ENCODE results near the gene TMEM232.

The TMEM232 gene

GRCh38 chr5:110760158-110760557 is 33.7 kb upstream of the TMEM232 start:
- H3K79me2 ChIP-seq = no peaks in the 10 kb centered on the region
- no peaks in the 10 kb centered on the region for H3K36me3 ChIP-seq (ENCODE audit: control insufficient read depth, insufficient read depth, low read length)
- TF ChIP-seq, protein P1, sequence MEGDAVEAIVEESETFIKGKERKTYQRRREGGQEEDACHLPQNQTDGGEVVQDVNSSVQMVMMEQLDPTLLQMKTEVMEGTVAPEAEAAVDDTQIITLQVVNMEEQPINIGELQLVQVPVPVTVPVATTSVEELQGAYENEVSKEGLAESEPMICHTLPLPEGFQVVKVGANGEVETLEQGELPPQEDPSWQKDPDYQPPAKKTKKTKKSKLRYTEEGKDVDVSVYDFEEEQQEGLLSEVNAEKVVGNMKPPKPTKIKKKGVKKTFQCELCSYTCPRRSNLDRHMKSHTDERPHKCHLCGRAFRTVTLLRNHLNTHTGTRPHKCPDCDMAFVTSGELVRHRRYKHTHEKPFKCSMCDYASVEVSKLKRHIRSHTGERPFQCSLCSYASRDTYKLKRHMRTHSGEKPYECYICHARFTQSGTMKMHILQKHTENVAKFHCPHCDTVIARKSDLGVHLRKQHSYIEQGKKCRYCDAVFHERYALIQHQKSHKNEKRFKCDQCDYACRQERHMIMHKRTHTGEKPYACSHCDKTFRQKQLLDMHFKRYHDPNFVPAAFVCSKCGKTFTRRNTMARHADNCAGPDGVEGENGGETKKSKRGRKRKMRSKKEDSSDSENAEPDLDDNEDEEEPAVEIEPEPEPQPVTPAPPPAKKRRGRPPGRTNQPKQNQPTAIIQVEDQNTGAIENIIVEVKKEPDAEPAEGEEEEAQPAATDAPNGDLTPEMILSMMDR (IDR thresholded peaks at IDR 0.05) = no peak
- no peak overlapping the region for H3K27ac ChIP-seq
- no peaks in the 10 kb centered on the region for H3K27me3 ChIP-seq (ENCODE audit: control insufficient read depth, insufficient read depth, low read length)
- H3K9me3 ChIP-seq (ENCODE audit: control insufficient read depth, low read length) = no peaks in the 10 kb centered on the region
- H3K4me2 ChIP-seq (ENCODE audit: low read length) = no peak overlapping the region
- H2AFZ ChIP-seq = no peak overlapping the region
- H3K4me3 ChIP-seq (ENCODE audit: low read depth, low read length) = no peak overlapping the region
- H3K9ac ChIP-seq = no peak overlapping the region
- no peaks in the 10 kb centered on the region for H3K4me1 ChIP-seq

DNA sequence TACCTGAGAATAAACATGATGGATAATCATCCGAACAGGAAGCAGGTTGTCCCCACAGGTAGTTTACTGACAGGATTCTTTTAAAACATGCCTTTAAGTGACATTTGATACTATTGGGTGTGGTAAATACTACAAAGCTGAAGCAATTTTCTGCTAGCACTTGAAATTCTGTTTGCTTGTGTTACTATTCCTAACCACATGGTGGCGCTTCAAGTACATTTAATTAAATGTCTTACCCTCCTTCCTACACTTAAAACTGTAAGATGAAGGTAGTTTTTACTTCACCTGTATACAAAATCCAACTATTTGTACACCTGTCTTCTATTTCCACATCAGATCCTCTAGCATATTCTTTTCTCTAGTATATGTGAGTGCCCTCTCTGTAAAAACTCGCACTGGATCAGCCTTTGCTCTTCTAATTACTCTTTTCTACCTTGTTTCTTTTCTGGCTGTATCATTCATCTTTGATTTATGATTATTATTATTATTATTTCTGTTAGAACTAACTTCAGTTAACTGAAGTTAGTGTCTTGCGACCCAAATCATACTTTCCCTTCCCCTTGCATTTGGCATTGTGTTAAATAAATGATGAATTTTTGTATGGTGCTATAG is 30.8 kb upstream of the TMEM232 start:
- Histone ChIP-seq H3K36me3 (ENCODE audit: control insufficient read depth, insufficient read depth, low read length) (no peaks in the 10 kb centered on the region), H3K9me3 (ENCODE audit: control insufficient read depth, low read length) (no peaks in the 10 kb centered on the region), H2AFZ (no peak overlapping the region), H3K4me3 (ENCODE audit: low read depth, low read length) (no peak overlapping the region), H3K4me2 (ENCODE audit: low read length) (no peak overlapping the region), H3K9ac (no peak overlapping the region), H3K27ac (no peak overlapping the region), H3K27me3 (ENCODE audit: control insufficient read depth, insufficient read depth, low read length) (no peaks in the 10 kb centered on the region), H3K79me2 (no peaks in the 10 kb centered on the region), H3K4me1 (no peaks in the 10 kb centered on the region)
- TF ChIP-seq, protein P1 (IDR thresholded peaks at IDR 0.05) = peak; percentile 54

DNA sequence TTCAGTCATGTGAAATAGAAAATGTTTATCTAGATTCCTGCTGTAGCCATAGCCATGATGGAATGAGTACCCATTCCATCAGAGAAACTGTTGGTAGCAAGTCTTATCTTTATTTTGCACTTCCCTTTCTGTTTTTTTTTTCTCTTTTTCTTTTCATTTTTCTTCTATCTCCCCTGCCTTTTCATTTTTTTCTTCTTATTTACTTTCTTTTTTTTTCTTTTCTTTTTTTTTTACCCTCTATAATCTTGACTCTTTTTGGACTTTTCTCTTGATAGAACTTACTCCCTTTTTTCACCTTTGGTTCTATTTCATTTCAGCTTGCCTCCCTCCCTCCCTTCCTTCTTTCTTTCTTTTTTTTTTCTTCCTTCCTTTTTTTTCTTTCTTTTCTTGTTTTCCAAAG is 27.7 kb upstream of the TMEM232 start:
- H3K4me3 ChIP-seq (ENCODE audit: low read depth, low read length) = no peak overlapping the region
- H3K36me3 ChIP-seq (ENCODE audit: control insufficient read depth, insufficient read depth, low read length) = no peaks in the 10 kb centered on the region
- H3K4me1 ChIP-seq = no peaks in the 10 kb centered on the region
- no peak overlapping the region for H3K27ac ChIP-seq
- H3K9me3 ChIP-seq (ENCODE audit: control insufficient read depth, low read length) = no peaks in the 10 kb centered on the region
- no peak overlapping the region for H3K4me2 ChIP-seq (ENCODE audit: low read length)
- H3K9ac ChIP-seq = no peak overlapping the region
- H2AFZ ChIP-seq = no peak overlapping the region
- TF ChIP-seq, protein P1 (IDR thresholded peaks at IDR 0.05) = no peak
- H3K27me3 ChIP-seq (ENCODE audit: control insufficient read depth, insufficient read depth, low read length) = no peaks in the 10 kb centered on the region
- H3K79me2 ChIP-seq = no peaks in the 10 kb centered on the region

DNA sequence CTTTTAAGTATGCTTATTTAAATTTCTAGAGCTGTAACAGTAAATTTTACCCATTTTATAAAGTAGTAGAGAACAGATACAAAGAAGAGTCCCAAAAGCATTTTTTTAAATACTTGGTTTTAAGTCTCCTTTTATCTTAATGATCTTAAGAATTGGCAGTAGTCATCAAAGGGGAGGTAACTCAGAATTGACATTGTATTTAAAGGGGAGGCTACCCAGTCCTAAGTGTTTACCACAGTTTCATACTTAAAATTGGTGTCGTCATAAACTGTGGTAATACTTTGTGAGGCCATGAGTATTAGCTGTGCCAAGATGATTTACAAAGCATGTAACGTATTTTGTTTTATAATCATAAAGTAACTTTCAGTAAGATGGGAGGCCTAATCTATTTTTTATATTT is 27.1 kb upstream of the TMEM232 start:
- H2AFZ ChIP-seq = no peak overlapping the region
- H3K27ac ChIP-seq = no peak overlapping the region
- H3K9ac ChIP-seq = no peak overlapping the region
- H3K4me1 ChIP-seq = no peaks in the 10 kb centered on the region
- TF ChIP-seq, protein P1 (IDR thresholded peaks at IDR 0.05) = no peak
- no peak overlapping the region for H3K4me3 ChIP-seq (ENCODE audit: low read depth, low read length)
- no peaks in the 10 kb centered on the region for H3K79me2 ChIP-seq
- no peak overlapping the region for H3K4me2 ChIP-seq (ENCODE audit: low read length)
- no peaks in the 10 kb centered on the region for H3K36me3 ChIP-seq (ENCODE audit: control insufficient read depth, insufficient read depth, low read length)
- H3K27me3 ChIP-seq (ENCODE audit: control insufficient read depth, insufficient read depth, low read length) = no peaks in the 10 kb centered on the region
- no peaks in the 10 kb centered on the region for H3K9me3 ChIP-seq (ENCODE audit: control insufficient read depth, low read length)

GRCh38 chr5:110752953-110753352 is 26.5 kb upstream of the TMEM232 start:
- Histone ChIP-seq H3K27ac (no peak overlapping the region), H3K36me3 (ENCODE audit: control insufficient read depth, insufficient read depth, low read length) (no peaks in the 10 kb centered on the region)

More at GRCh38 chr5:110752953-110753352, 26.5 kb upstream of the TMEM232 start:
- Histone ChIP-seq H3K9me3 (ENCODE audit: control insufficient read depth, low read length) (no peaks in the 10 kb centered on the region), H3K79me2 (no peaks in the 10 kb centered on the region), H3K4me3 (ENCODE audit: low read depth, low read length) (no peak overlapping the region), H3K9ac (no peak overlapping the region), H3K4me1 (no peaks in the 10 kb centered on the region), H3K27me3 (ENCODE audit: control insufficient read depth, insufficient read depth, low read length) (no peaks in the 10 kb centered on the region), H2AFZ (no peak overlapping the region), H3K4me2 (ENCODE audit: low read length) (no peak overlapping the region)
- TF ChIP-seq, protein P1 (IDR thresholded peaks at IDR 0.05) = no peak
